Activated T-helper 1 cell treated with Interleukin-2 at 50 U/mL for 16 hours (primary cell): ENCODE measurements around the gene GGA3.
"Not testable (repeated sequence)": the region's sequence is repeated elsewhere in the genome, so short reads cannot be mapped to it uniquely, and the experiment has no call there.

Experiments used
- DNase-seq: peaks from one replicate; pipeline ENCODE4 v3.0.0-alpha.2; 2020; ENCODE audit warnings: low read depth

Gene GGA3

GRCh38 chr17:75209061-75209460 lies 52.3 kb downstream of the GGA3 start:
- DNase-seq, result no peak

DNA sequence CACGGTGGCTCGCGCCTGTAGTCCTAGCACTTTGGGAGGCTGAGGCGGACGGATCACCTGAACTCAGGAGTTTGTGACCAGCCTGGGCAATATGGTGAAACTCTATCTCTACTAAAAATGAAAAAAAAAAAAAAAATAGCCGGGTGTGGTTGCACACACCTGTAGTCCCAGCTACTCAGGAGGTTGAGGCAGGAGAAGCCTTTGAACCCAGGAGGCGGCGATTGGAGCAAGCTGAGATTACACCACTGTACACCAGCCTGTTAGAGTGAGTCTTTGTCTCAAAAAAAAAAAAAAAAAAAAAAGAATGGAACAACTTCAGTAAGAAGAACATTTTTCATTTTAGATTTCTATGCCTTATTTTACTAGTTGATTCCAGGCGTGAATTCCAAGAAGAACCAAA lies 53.2 kb downstream of the GGA3 start:
- DNase-seq, result no peak

DNA sequence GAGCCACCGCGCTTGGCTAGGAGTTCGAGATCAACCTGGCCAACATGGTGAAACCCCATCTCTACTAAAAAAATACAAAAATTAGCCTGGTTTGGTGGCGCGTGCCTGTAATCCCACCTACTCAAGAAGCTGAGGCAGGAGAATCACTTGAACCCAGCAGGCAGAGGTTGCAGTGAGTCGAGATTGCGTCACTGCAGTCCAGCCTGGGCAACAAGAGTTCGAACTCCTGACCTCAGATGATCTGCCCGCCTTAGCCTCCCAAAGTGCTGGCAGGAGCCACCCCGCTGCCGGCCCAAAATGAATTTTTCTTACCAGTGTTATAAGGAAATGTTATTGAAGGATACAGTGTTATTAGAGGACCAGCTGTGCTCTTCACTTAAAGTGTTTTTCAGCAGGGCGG lies 53.6 kb downstream of the GGA3 start:
- no peak for DNase-seq

DNA sequence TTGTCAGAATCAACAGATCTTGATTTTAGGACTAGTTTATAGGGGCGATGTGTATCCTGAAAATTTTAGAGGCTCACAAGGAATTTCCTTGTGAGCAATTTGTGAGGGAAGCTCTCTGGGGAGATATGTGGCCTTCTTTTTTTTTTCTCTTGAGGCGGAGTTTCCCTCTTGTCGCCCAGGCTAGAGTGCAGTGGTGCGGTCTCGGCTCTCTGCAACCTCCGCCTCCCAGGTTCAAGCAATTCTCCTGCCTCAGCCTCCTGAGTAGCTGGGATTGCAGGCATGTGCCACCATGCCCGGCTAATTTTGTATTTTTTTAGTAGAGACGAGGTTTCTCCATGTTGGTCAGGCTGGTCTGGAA lies 54.4 kb downstream of the GGA3 start:
- not testable (repeated sequence) for DNase-seq

- DNase-seq, result no peak
These were observed 55.6 kb downstream of the GGA3 start for GRCh38 chr17:75205793-75206163.

DNA sequence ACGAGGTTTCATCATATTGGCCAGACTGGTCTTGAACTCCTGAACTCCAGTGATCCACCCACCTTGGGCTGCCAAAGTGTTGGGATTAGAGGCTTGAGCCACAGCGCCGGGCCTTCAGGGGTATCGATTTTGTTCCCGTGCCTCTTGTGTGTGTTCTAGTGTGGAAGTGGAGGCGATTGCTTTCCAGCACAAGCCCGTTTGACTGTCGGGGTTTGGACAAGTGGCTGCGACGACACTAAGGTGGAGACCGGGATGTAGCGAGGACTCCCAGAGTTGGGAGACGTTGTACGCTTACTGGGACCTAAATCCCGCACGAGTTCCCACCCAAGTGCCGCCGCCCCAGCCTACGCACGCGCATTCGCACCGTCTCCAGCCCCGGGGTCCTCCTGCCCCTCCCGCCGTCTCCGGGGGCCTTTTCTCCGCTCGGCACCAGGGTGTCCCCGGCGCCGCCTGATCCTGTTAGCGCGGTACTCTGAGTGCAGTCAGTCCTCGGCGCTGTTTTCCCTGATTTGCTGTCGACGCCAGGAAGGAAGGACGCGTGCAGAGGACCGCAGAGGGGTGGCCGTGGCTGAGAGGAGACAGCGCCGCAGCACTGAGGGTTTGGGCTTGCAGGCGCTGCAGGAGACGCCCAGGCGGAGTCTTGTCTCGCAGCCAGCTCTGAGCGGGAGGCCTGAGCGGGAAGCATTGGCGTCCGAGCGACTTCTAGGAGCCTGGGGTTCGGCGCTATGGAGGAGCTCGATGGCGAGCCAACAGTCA lies 56.2 kb downstream of the GGA3 start, which contains the start of gene NUP85:
TSS of gene NUP85 (plus strand) at position 643 of the 756 bp plus-strand sequence. CDS start at position 726, 83 bp downstream.
- DNase-seq, result peak; percentile 87

DNA sequence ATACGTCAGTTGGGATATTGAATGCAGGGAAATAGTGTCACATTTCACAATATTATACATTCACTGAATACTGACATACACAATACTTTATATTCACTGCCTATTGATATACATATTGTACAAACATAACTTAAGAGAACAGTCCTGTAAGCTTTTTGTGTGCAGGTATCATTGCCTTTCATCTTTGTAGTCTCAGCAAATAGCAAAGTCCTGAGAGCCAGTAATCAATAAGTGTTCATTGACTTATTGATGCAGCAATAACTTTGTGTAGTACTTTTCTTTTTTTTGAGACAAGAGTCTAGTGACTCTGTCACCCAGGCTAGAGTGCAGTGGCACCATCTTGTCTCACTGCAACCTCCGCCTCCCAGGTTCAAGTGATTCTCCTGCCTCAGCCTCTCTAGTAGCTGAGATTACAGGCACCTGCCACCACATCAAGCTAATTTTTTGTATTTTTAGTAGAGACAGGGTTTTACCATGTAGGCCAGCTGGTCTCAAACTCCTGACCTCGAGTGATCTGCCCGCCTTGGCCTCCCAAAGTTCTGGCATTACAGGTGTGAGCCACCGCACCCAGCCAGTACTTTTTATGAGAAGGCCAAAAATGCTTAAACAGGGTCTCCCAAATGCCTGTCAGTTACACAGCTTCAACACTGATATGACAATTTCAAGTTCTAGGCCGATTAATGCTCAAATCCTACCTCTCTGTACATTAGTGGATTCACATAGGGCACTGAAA lies 61.4 kb downstream of the GGA3 start:
- DNase-seq, result no peak

GRCh38 chr17:75194879-75195278 lies 66.5 kb downstream of the GGA3 start:
- no peak for DNase-seq

DNA sequence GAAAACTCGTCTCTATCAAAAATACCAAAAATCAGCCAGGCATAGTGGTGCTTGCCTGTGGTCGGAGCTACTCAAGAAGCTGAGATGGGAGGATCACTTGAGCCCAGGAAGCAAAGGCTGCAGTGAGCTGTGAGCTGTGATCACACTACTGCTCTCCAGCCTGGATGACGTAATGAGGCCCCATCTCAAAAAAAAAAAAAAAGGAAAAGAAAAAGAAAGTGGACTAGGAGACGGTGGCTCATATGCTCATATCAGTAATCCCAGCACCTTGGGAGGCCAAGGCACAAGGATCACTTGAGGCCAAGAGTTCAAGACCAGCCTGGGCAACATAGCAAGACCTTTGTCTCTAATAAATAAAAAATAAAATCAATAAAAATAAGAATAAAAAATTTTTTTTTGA lies 69.8 kb downstream of the GGA3 start:
- no peak for DNase-seq

DNA sequence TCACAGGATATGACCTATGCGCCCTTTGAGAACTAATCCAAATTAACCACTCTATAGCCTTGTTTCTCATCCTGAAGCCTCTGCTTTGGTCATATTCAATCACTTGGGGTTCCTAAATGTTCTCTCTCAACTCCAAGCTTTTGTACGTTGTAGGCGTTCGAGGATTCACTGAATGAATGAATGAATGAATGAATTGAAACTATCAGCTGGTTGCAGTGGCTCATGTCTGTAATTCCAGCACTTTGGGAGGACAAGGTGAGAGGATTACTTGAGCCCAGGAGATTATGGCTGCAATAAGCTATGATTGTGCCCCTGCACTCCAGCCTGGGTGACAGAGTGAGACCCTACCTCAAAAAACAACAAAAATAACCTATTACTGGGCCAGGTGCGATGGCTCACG lies 72.8 kb downstream of the GGA3 start:
- DNase-seq, result no peak
